HG03469 (cell line): ENCODE data around the gene SWAP70.
"Not testable (repeated sequence)": the region's sequence is repeated elsewhere in the genome, so short reads cannot be mapped to it uniquely, and the experiment has no call there.

Experiments
- ATAC-seq: cut with Tn5 transposase; IDR thresholded peaks from one replicate; pipeline ENCODE4 v1.9.1; 2021; ENCODE audit warnings: mild to moderate bottlenecking, moderate library complexity, moderate number of reproducible peaks; ENCODE audit not compliant: unreplicated experiment

Gene SWAP70

GRCh38 chr11:9718147-9718546 lies 54.3 kb downstream of the SWAP70 start:
- ATAC-seq: no peak

GRCh38 chr11:9719566-9720289 lies 55.9 kb downstream of the SWAP70 start:
- ATAC-seq: no peak

- ATAC-seq: no peak
Measured at GRCh38 chr11:9720290-9720630, 56.4 kb downstream of the SWAP70 start.

GRCh38 chr11:9722023-9722422 lies 58.1 kb downstream of the SWAP70 start:
- no peak for ATAC-seq

- ATAC-seq: no peak
Measured at GRCh38 chr11:9722893-9723292, 59.0 kb downstream of the SWAP70 start.

- ATAC-seq: peak; percentile 59
Measured at GRCh38 chr11:9726321-9727022, 62.6 kb downstream of the SWAP70 start.

- ATAC-seq: no peak
Measured at GRCh38 chr11:9728058-9728457, 64.2 kb downstream of the SWAP70 start.

GRCh38 chr11:9731256-9731655 lies 67.4 kb downstream of the SWAP70 start:
- ATAC-seq: no peak

GRCh38 chr11:9732453-9732852 lies 68.6 kb downstream of the SWAP70 start:
- no peak for ATAC-seq

- no peak for ATAC-seq
Measured at GRCh38 chr11:9733212-9733611, 69.3 kb downstream of the SWAP70 start.

GRCh38 chr11:9735236-9735635 lies 71.4 kb downstream of the SWAP70 start:
- no peak for ATAC-seq

- ATAC-seq: no peak
Measured at GRCh38 chr11:9735919-9736318, 72.0 kb downstream of the SWAP70 start.

- ATAC-seq: no peak
Measured at GRCh38 chr11:9736365-9736764, 72.5 kb downstream of the SWAP70 start.

GRCh38 chr11:9738116-9738515 lies 74.2 kb downstream of the SWAP70 start:
- ATAC-seq: no peak

- ATAC-seq: no peak
Measured at GRCh38 chr11:9738707-9739106, 74.8 kb downstream of the SWAP70 start.

GRCh38 chr11:9739123-9739900 lies 75.4 kb downstream of the SWAP70 start:
- ATAC-seq: peak; percentile 46

- ATAC-seq: no peak
Measured at GRCh38 chr11:9740202-9740883, 76.5 kb downstream of the SWAP70 start.

- ATAC-seq: no peak
Measured at GRCh38 chr11:9741260-9741659, 77.4 kb downstream of the SWAP70 start.

- not testable (repeated sequence) for ATAC-seq
Measured at GRCh38 chr11:9743512-9743911, 79.6 kb downstream of the SWAP70 start.

GRCh38 chr11:9745411-9746211 lies 81.7 kb downstream of the SWAP70 start:
- no peak for ATAC-seq
